GM19099 (cell line): ENCODE results near the gene TFIP11.

Experiments
- POLR2A ChIP-seq: IDR thresholded peaks from 3 replicates; pipeline ENCODE4 v1.6.1; 2011; ENCODE audit warnings: low read depth; ENCODE audit not compliant: insufficient read length; ENCODE audit errors: extremely low read depth

The TFIP11 gene

DNA sequence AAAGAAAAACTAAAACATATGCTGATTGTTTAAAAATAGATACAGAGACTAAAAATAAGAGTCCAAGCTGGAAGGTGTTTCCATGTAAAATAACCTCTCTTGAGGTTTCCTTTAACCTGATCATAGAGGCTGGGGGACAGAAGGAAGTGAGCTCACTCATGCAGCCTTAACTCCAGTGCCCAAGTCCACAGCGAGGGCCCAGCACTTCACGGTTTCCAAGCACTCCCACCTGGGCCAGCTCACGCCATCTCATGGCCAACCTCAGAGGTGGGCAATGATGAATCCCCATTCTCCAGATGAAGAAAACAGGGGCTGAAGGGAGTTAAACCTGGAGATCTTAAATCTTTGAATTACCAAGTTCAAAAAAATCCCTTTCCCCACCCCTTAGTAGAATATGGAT, 14.9 kb upstream of the TFIP11 start:
- no peak for TF ChIP-seq POLR2A

- TF ChIP-seq POLR2A = no peak
These were observed 13.8 kb upstream of the TFIP11 start for GRCh38 chr22:26525946-26526564.

GRCh38 chr22:26524870-26525269, 12.6 kb upstream of the TFIP11 start:
- no peak for TF ChIP-seq POLR2A

DNA sequence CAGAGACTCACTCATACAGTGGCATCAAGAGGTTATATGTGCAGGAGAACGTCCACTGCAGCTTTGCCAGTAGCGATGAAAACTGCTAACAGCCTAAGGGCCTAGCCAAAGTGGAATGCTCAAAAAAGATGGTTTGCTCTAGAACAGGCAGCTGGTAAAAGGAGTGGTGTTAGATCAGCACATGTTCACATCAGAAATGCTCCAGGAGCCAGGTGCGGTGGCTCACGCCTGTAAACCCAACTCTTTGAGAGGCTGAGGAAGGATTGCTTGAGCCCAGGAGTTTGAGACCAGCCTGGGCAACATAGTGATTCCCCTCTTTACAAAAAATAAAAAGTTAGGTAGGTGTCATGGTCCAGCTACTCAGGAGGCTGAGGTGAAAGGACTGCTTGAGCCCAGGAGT, 10.3 kb upstream of the TFIP11 start:
- TF ChIP-seq POLR2A = no peak

DNA sequence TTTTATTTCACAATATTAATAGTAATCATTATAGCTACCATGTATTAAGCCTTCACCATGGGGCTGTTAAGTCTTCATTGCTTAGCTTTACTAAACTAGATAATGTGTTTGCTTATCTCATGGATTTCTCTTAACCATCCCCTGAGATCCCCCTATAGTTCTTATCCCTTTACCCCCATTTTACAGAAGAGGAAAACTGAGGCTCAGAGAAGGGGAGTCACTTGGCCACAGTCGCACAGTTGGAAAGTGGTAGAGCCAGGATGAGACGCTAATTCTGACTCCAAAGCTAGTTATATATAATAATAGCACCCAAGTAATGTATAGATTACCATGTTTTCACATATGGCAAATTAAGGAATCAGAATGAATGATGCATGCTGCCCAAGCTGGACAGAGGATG, 9.7 kb upstream of the TFIP11 start:
- no peak for TF ChIP-seq POLR2A

DNA sequence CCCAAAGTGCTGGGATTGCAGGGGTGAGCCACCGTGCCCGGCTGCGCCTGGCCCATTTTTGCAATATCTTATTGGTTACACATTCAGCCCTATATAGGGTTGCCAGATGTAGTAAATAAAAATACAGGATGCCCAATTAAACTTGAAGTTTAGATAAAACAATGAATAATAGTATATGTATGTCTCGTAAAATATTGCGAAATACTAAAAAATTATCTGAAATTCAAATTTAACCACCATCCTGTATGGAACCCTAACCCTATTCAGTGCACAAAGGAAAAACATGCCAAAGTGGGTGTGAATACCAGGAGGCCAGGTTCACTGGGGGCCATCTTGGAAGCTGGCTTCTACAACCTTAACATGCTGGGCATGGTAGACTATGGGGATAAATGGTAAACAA, 5.2 kb upstream of the TFIP11 start:
- no peak for TF ChIP-seq POLR2A

GRCh38 chr22:26516503-26516902, 4.2 kb upstream of the TFIP11 start:
- no peak for TF ChIP-seq POLR2A

DNA sequence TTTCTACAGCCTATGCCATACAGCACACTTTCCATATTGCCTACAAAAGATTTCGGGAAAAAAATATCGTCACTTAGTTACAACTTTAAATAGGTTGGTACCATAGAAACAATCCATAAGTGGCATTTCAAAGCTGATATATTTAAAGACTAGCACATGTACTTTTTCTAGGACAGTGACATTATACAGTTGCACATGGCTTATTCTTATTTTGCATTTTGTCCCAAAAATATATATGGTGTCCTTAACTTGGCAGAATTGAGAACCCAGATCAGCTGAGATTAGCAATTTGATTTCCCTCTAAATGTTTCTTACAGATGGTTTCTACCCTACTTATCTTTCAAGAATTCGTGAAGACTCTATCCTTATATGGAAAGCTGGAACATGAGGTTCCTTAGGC, 3.7 kb upstream of the TFIP11 start:
- TF ChIP-seq POLR2A = no peak

DNA sequence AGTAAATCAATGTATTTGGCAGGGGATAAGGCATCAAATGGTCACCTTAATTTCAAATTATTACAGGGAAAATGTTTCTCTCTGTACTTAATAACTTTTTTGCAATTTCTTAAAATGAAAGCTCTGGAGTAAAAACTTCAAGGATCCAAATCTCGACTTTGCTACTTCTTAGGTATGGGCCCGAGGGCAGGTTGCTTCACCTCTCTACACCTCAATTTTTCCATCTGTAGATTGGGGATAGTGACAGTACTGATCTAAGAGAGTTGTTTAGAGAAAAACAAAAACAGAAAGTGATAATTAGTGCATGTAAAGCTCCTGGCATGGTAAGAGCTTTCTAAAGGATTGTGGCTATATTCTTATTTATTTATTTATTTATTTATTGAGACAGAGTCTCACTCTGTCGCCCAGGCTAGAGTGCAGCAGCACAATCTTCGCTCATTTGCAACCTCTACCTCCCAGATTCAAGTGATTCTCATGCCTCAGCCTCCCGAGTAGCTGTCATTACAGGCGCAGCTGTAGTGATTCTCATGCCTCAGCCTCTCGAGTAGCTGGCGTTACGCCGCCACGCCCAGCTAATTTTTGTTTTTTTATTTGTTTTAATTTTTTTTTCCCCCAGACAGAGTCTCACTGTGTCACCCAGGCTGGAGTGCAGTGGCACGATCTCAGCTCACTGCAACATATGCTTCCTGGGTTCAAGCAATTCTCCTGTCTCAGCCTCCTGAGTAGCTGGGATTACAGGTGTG, 2.3 kb upstream of the TFIP11 start:
- no peak for TF ChIP-seq POLR2A

- TF ChIP-seq POLR2A = no peak
These were observed 1.6 kb upstream of the TFIP11 start for GRCh38 chr22:26513838-26514237.

- no peak for TF ChIP-seq POLR2A
These were observed 4.1 kb downstream of the TFIP11 start for GRCh38 chr22:26508148-26508547.

DNA sequence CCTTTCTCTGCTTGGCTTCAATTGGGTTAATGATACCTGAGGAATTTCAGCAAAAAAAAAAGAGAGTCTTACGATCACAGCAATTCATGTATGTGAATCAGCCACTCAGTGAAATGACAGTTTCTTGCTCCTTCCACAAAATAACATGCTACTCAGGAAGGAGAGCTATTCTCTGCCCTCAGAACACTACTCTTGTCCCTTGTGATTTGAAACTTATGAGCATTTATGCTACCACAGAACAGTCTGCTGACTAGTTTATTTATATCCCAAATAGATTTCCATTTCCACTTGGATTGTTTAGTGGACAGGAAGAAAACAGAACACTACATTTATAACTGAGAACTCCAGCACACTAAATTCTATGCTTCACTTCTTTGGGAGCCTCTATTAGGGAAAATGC, 8.5 kb downstream of the TFIP11 start:
- no peak for TF ChIP-seq POLR2A

DNA sequence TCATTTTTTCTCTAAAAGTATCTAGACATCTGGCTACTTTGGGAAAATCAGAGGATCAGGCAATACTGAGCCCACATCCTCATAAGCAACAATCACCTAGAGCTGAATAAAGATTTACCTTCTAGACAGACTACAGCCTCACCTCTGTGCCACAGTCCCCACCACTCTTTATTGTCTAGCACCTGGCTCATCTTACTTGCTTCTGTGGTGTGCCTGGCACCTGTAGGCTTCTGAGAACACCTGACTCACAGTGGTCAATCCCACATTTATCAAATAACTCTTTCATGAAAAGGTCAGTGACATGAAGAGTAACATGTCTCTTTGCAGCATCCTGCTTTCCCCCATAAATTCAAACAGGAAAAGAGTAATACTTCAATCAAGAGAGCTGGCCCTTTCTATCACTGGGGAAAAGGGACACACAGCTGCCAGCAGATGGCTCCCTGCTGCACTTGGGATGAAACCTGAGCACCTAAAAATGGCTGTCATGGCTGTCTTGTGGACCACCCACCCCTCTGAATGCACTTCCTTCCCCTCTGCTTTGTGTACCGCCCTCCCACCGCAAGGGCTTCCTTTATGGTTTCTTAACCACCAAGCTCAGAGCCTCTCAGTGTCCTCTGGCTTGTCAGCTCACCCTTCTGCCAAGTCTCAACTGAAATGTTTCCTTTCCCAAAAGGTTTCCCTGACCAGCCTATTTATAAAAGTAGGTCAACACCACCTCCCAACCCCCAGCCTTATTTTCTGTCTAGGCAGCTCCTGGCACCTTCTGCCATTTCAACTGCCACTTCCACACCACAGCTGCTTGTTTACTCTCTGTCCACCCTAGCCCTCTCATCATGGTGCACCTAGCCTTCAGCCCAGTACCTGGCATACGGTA, 9.3 kb downstream of the TFIP11 start:
- TF ChIP-seq POLR2A = no peak

- TF ChIP-seq POLR2A = no peak
These were observed 10.3 kb downstream of the TFIP11 start for GRCh38 chr22:26501996-26502395.

- no peak for TF ChIP-seq POLR2A
These were observed 13.0 kb downstream of the TFIP11 start for GRCh38 chr22:26499188-26499703.
